Endothelial cell (in vitro differentiated cells): ENCODE results near the gene CADM2. TPM values are rescaled to one million over a fixed set of nuclear protein-coding genes. Genes with fewer than 3 reads are reported as not detected.

Experiments used
- DNase-seq: peaks from one replicate; pipeline ENCODE4 v3.0.0; 2021; ENCODE audit warnings: low spot score
- H3K27ac Mint-ChIP-seq: one replicate; pipeline ENCODE4 v1.8.0; 2021; ENCODE audit warnings: mixed read lengths, inconsistent platforms; ENCODE audit not compliant: unreplicated experiment
- H3K27me3 Mint-ChIP-seq: one replicate; pipeline ENCODE4 v1.8.0; 2021; ENCODE audit warnings: mild to moderate bottlenecking, moderate library complexity, mixed read lengths, inconsistent platforms; ENCODE audit not compliant: unreplicated experiment
- H3K36me3 Mint-ChIP-seq: one replicate; pipeline ENCODE4 v1.8.0; 2021; ENCODE audit warnings: mild to moderate bottlenecking, low read depth, mixed read lengths, inconsistent platforms; ENCODE audit not compliant: unreplicated experiment
- H3K4me1 Mint-ChIP-seq: one replicate; pipeline ENCODE4 v1.8.0; 2021; ENCODE audit warnings: mild to moderate bottlenecking, mixed read lengths, inconsistent platforms; ENCODE audit not compliant: unreplicated experiment
- H3K4me3 Mint-ChIP-seq: one replicate; pipeline ENCODE4 v1.8.0; 2021; ENCODE audit warnings: mild to moderate bottlenecking, mixed read lengths, inconsistent platforms; ENCODE audit not compliant: unreplicated experiment
- H3K9me3 Mint-ChIP-seq: one replicate; pipeline ENCODE4 v1.8.0; 2021; ENCODE audit warnings: mixed read lengths, inconsistent platforms; ENCODE audit not compliant: unreplicated experiment
- total RNA-seq: library from RNA; stranded (reverse); fragmentation: NEBNext Ultra II Directional; extraction: Animal tissue kit (Norgen Biotek cat#: 25700); gene quantifications from one replicate; pipeline ENCODE4 v1.2.1, GENCODE V29; 2021; ENCODE audit not compliant: unreplicated experiment
- TF ChIP-seq, protein P1 (sequence below): fragments of 200-600 bp; sonication (generic); IDR thresholded peaks from one replicate; pipeline ENCODE4 v1.5.0; 2021; ENCODE audit warnings: antibody characterized with exemption; ENCODE audit not compliant: unreplicated experiment

The CADM2 gene
- total RNA-seq, 1 donor from 2014 or later, result 0.97 TPM

DNA sequence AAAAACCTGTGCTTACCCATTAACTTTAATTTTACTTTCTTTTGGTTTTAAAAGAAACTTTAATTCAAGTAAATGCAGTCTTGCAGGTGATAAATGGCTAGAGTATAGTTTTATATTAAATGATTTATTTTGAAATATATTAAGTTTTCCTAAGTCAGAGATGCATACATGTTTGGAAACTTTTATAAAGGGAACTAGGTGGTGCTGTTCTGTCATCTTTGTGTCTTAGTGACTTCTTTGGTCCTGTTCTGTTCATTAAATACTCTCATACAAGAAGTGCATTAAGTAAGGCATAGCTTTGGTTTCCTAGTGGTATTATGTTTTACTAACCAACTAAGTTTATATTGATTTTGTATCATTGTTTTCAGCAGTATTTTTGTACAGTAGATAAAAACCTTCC is 15.6 kb downstream of the CADM2 start:
- Mint-ChIP-seq H3K27ac (no peak overlapping the region), H3K4me3 (no peak overlapping the region), H3K9me3 (no peaks in the 10 kb centered on the region), H3K36me3 (no peaks in the 10 kb centered on the region), H3K27me3 (no peaks in the 10 kb centered on the region), H3K4me1 (no peaks in the 10 kb centered on the region)
- TF ChIP-seq, protein P1, sequence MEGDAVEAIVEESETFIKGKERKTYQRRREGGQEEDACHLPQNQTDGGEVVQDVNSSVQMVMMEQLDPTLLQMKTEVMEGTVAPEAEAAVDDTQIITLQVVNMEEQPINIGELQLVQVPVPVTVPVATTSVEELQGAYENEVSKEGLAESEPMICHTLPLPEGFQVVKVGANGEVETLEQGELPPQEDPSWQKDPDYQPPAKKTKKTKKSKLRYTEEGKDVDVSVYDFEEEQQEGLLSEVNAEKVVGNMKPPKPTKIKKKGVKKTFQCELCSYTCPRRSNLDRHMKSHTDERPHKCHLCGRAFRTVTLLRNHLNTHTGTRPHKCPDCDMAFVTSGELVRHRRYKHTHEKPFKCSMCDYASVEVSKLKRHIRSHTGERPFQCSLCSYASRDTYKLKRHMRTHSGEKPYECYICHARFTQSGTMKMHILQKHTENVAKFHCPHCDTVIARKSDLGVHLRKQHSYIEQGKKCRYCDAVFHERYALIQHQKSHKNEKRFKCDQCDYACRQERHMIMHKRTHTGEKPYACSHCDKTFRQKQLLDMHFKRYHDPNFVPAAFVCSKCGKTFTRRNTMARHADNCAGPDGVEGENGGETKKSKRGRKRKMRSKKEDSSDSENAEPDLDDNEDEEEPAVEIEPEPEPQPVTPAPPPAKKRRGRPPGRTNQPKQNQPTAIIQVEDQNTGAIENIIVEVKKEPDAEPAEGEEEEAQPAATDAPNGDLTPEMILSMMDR, result no peak
- DNase-seq, result no peak

DNA sequence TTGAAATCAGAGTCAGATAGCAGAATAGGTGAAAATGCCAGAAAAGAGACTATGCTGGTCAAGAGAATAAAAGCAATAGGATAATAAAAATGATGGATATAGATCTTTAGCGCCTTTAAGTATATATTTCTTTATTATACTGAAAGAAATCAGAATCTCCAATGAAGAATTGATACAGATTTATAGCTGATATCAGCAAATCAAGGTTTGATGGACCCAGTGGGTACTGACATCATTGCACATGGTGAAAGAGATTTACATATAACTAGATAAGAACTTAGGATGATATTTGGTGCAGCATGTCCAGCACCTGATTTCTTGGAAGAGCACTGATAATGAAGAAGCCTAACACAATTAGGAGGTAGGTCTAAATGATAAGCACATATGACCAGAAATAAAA is 18.2 kb downstream of the CADM2 start:
- peaks cover 3% of the 10 kb centered on the region for H3K4me1 Mint-ChIP-seq
- TF ChIP-seq, protein P1, result no peak
- H3K36me3 Mint-ChIP-seq, result no peaks in the 10 kb centered on the region
- no peaks in the 10 kb centered on the region for H3K27me3 Mint-ChIP-seq
- H3K9me3 Mint-ChIP-seq, result no peaks in the 10 kb centered on the region
- DNase-seq, result no peak
- no peak overlapping the region for H3K4me3 Mint-ChIP-seq
- no peak overlapping the region for H3K27ac Mint-ChIP-seq

DNA sequence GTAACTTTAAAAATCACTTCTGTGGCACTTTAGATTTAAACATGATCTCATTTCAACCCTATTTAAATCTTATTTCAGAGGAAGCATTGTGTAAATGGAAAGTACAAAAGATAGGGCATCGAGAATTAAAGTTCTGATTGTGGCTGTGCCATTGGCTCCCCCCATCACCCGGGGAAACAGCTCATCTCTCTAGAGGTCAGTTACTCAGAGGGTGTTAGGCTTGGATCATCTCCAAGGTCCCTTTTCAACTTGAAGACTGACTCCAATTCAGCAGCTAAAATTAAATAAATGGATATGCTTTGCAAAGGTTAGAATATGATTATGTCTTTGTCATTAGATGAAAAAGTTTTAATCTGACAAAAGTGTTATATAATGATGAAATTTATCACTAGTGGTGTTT is 20.1 kb downstream of the CADM2 start:
- H3K27ac Mint-ChIP-seq, result no peak overlapping the region
- H3K36me3 Mint-ChIP-seq, result no peaks in the 10 kb centered on the region
- no peaks in the 10 kb centered on the region for H3K9me3 Mint-ChIP-seq
- H3K27me3 Mint-ChIP-seq, result no peaks in the 10 kb centered on the region
- H3K4me1 Mint-ChIP-seq, result peaks cover 3% of the 10 kb centered on the region
- DNase-seq, result no peak
- no peak overlapping the region for H3K4me3 Mint-ChIP-seq
- TF ChIP-seq, protein P1, result no peak

DNA sequence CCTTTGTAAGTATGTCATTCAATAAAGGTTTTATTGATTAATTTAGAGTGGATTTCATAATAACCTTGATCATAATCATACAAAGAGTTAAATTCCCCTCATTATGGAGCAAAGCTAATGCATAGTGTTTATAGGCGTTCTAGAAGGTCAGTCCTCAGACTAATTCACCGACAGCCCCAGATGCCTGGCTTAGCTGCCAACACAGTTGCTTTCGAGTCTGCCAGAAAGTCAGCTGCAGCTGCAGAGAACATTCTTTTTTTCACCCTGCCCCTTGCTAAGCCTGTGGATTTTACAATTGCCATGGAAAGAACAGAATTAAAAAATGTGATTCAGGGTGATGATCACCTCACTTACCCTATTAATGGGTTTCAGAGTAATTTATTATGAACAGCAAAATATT is 21.2 kb downstream of the CADM2 start:
- Mint-ChIP-seq H3K27ac (no peak overlapping the region), H3K36me3 (no peaks in the 10 kb centered on the region), H3K4me3 (no peak overlapping the region)

DNA sequence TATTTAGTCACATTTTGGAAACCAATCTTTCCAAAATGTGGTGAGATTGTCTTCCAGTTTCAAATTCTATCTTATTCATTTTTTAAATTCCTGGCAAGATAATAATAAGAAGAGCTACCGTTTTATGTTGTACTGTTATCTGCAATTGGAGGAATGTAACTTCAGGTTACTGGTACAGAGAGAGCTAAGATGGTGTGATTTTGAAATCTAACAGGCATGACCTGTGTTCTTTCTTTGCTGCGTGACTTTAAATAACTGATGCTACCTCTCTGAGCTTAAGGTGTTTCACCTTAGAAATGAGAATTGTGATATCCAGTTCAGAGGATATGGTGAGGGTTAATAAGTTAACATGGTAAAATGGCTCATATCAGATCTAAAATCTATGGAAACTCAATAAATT is 21.7 kb downstream of the CADM2 start:
- Mint-ChIP-seq H3K9me3 (no peaks in the 10 kb centered on the region), H3K27ac (no peak overlapping the region), H3K4me1 (peaks cover 3% of the 10 kb centered on the region), H3K4me3 (no peak overlapping the region), H3K27me3 (no peaks in the 10 kb centered on the region), H3K36me3 (no peaks in the 10 kb centered on the region)
- TF ChIP-seq, protein P1, result no peak
- DNase-seq, result no peak

More for the DNA sequence above, 21.2 kb downstream of the CADM2 start:
- Mint-ChIP-seq H3K27me3 (no peaks in the 10 kb centered on the region), H3K4me1 (peaks cover 3% of the 10 kb centered on the region), H3K9me3 (no peaks in the 10 kb centered on the region)
- TF ChIP-seq, protein P1, result no peak
- no peak for DNase-seq
